ENCODE measurements around the gene C6orf141. TPM values are rescaled to one million over a fixed set of nuclear protein-coding genes. Genes with fewer than 3 reads are reported as not detected.

C6orf141 gene
- total and polyA plus RNA-seq, 4 donors: 0.14 to 0.84 (median 0.38) TPM

- no peak for DNase-seq (ENCODE audit: low spot score)
- Histone ChIP-seq H3K36me3 (ENCODE audit: control insufficient read depth in 4 of 4, insufficient read depth in 3 of 4, low read depth in 1 of 4, low read length in 3 of 4) (peaks cover 0 to 1% (median 0%) of the 10 kb centered on the region in 4 donors), H3K27me3 (ENCODE audit: control insufficient read depth in 4 of 4, insufficient read depth in 4 of 4, low read length in 3 of 4) (no peaks in the 10 kb centered on the region), H3K9ac (ENCODE audit: low read depth in 1 of 2, low read length in 2 of 2) (no peak overlapping the region), H3K27ac (ENCODE audit: low read depth in 1 of 2, low read length in 2 of 2) (no peak overlapping the region), H3K4me3 (ENCODE audit: low read depth in 1 of 3, low read length in 3 of 3) (no peak overlapping the region), H3K9me3 (ENCODE audit: control insufficient read depth in 4 of 4, low read length in 3 of 4) (no peaks in the 10 kb centered on the region), H3K4me1 (ENCODE audit: control insufficient read depth in 4 of 4, insufficient read depth in 4 of 4, low read length in 3 of 4) (no peaks in the 10 kb centered on the region)
- TF ChIP-seq REST (IDR thresholded peaks at IDR 0.05): no peak
- TF ChIP-seq FOXA1 (IDR thresholded peaks at IDR 0.05): no peak
- no peak for TF ChIP-seq ATF3 (IDR thresholded peaks at IDR 0.05)
- TF ChIP-seq SP1 (IDR thresholded peaks at IDR 0.05): no peak
- no peak for TF ChIP-seq ZBTB33 (IDR thresholded peaks at IDR 0.05)
- no peak for TF ChIP-seq HNF4G (IDR thresholded peaks at IDR 0.05)
- TF ChIP-seq RXRA (IDR thresholded peaks at IDR 0.05): no peak
- no peak for TF ChIP-seq NR2F2 (IDR thresholded peaks at IDR 0.05)
- TF ChIP-seq HNF4A (conservative IDR thresholded peaks at IDR 0.05): no peak
- TF ChIP-seq FOXA2 (IDR thresholded peaks at IDR 0.05): no peak
- no peak for TF ChIP-seq GABPA (IDR thresholded peaks at IDR 0.05 in 1 of 2, conservative IDR thresholded peaks at IDR 0.05 in 1 of 2)
- no peak for TF ChIP-seq YY1 (IDR thresholded peaks at IDR 0.05)
- no peak for TF ChIP-seq JUND (IDR thresholded peaks at IDR 0.05)
- TF ChIP-seq CTCF (IDR thresholded peaks at IDR 0.05; ENCODE audit: low read depth, low read length, missing input control): no peak
- no peak for TF ChIP-seq EGR1 (IDR thresholded peaks at IDR 0.05; ENCODE audit: low read depth in 2 of 2)
- TF ChIP-seq TAF1 (conservative IDR thresholded peaks at IDR 0.05): no peak
- no peak for TF ChIP-seq MAX (IDR thresholded peaks at IDR 0.05)
- no peak for TF ChIP-seq RAD21 (IDR thresholded peaks at IDR 0.05)
- WGBS: 75% methylated on average over 7 of the region's 7 CpGs
Measured at GRCh38 chr6:49543087-49543858, 7.2 kb upstream of the C6orf141 start.

Data from liver (tissue), 9 donors.